G401 (cell line): ENCODE results near the gene MTUS2. TPM values are rescaled to one million over a fixed set of nuclear protein-coding genes. Genes with fewer than 3 reads are reported as not detected.

ENCODE experiments used
- DNase-seq: peaks from one replicate; pipeline ENCODE4 v3.0.0-alpha.2; 2015; ENCODE audit warnings: low spot score
- in situ Hi-C: cut with HindIII; loops from 2 replicates; pipeline ENCODE4 v1.10.0; 2016; ENCODE audit warnings: low sequenced_read_pairs, mixed read lengths
- total RNA-seq: library from RNA; depleted of rRNA; stranded (reverse); fragments of >200 nt; shearing (Covaris generic); gene quantifications from 2 replicates; pipeline ENCODE4 v1.2.3, GENCODE V29; 2014; rRNA removed

Gene MTUS2
- total RNA-seq, 1 experiment from 2014 or later, result not detected

DNA sequence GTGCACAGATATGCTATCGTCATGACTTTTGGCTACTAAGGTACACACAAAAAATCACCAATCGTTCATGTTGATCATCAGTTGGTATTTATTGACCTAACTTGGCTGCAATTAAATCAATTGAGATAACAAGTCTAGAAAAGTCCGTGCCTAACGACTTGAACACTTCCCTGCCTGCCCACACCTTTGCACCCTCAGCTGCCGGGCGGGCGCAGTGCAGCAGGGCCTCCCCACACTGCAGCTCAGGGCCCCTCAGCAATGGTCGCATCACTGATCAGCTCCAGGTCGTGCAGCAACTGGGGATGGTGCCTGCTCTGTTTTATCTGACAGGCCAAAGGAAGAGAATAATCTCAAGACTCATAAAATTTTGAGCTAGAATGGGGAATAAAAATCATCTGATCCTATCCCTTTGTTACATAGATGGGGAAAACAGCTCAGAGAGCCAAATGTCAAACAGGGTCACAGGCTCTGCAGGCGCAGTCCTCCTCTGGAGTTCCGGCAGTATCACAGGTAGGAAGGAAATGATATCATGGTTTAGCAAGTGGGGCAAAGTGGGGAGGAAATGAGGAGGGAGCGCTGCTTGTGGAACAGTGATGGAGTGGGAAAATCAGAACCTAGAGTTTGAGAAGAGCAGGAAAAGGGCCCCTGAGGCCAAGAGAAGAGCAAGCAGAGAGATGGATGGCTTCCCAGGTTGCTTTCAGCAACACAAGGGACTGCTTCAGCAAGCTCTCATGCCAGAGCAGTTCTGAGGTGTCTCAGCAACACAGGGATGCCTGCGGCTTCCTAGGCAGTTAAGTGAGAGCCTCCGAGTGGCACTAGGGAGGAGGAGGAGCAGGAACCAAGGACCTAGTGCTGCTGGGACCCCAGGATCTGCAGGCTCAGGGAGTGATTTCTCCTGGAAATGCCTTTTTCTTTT is 717.9 kb downstream of the MTUS2 start:
- no peak for DNase-seq
- in situ Hi-C loops, result no loop called here

DNA sequence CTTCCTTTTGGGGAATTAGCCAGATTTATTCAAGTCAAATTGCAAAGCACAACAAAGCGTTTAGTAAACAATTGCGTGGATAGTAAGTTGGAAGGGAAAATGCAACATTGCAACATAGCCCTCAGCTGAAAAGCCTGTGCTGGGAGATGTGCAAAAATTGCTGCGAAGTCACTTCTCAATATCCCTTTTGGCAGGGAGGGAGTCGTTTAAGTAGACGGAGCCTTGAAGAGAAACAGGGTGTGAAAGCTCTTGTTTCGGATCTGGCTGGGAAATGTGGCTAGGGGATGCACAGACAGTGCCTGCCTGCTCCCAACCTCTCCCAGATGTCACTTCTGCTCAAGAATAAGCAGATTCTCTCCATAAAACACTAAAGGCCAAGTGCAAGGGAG is 718.5 kb downstream of the MTUS2 start:
- in situ Hi-C loops, result no loop called here
- no peak for DNase-seq

DNA sequence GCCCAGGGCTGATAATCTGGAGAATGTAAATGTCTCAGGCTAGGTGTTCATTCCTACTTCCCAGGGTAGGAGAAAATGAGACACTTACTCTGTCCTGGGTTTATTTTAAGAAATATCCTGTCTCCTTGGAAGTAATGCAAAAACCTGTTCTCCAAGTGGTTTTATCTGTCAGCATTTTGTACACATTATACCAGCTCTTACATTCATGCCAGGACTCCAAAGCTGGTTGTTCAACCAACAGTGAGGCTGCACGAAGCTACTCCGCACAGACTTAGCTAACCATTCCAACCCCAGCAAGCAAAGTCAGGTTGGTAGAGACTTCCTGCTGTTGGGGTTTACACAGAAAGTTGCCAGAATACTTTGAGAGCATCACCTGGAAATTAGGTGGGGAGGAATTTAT is 719.7 kb downstream of the MTUS2 start:
- in situ Hi-C loops, result no loop called here
- DNase-seq, result no peak

DNA sequence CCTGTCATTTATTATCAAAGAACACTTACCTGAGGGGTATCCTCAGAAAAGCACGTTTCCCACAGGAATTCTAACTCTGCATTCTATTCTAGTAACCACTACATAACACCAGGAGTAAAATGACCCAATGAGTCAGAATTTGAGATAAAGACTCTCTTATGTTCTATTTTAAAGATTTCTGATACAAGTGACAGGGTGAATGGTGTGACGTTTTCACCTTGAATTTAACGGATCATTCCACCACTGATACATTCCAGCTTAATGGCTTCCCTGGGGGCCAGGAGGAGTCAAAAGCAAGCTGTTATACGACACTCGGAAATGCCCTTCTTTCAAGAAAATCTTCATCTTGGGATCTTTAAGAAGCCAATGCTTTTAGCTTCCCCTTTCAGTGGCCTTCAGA is 720.2 kb downstream of the MTUS2 start:
- no peak for DNase-seq
- in situ Hi-C loops, result no loop called here

DNA sequence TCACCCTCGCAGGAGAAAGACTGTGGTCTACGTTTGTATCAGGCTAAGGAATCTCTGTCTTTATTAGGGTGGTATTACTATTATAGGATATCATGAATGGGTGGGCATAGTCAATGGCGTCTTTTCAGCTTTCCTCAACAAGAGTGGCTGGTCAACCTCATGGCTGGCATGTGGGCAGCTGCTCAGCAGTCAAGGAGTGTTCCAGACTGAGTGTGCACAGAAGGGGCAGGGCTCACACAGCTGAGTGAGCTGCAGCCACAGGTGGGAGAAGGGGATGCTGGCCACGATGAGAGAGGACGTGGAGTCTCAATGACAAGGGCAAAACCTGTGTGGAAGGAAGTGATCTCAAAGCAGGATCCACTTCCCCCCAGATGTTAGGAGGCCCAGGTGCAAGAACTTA is 720.7 kb downstream of the MTUS2 start:
- no peak for DNase-seq
- in situ Hi-C loops, result no loop called here

DNA sequence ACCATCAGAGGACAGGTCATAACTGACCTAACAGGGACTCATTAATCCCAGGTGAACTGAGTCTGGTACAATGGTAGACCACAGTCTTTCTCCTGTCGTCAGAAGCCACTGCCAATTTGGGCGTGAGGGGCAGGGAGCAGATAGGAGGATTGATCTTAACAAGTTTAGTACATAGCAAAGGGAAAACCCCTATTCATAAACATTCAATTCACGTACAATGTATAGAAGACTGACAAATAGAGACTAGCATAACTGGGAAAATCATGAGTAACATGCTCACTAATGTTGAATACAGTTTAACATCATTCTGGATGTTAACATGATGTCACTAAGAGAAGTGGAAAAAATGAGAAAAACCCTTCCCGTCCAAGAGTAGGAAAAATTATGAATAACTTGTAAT is 721.3 kb downstream of the MTUS2 start:
- no peak for DNase-seq
- in situ Hi-C loops, result no loop called here

DNA sequence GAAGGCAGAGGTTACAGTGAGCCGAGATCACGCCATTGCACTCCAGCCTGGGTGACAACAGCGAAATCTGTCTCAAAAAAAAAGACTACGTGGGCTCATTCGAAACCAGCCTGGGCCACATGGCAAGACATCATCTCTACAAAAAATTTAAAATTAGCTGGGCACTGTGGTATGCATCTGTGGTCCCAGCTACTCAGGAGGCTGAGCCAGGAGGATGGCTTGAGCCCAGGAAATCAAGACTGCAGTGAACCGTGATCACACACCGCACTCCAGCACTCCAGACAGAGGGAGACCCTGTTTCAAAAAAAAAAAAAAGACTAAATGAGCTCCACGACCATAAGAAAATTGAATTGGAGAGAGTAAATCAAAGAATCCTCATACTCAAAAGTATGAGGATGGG is 722.2 kb downstream of the MTUS2 start:
- no peak for DNase-seq
- in situ Hi-C loops, result no loop called here

DNA sequence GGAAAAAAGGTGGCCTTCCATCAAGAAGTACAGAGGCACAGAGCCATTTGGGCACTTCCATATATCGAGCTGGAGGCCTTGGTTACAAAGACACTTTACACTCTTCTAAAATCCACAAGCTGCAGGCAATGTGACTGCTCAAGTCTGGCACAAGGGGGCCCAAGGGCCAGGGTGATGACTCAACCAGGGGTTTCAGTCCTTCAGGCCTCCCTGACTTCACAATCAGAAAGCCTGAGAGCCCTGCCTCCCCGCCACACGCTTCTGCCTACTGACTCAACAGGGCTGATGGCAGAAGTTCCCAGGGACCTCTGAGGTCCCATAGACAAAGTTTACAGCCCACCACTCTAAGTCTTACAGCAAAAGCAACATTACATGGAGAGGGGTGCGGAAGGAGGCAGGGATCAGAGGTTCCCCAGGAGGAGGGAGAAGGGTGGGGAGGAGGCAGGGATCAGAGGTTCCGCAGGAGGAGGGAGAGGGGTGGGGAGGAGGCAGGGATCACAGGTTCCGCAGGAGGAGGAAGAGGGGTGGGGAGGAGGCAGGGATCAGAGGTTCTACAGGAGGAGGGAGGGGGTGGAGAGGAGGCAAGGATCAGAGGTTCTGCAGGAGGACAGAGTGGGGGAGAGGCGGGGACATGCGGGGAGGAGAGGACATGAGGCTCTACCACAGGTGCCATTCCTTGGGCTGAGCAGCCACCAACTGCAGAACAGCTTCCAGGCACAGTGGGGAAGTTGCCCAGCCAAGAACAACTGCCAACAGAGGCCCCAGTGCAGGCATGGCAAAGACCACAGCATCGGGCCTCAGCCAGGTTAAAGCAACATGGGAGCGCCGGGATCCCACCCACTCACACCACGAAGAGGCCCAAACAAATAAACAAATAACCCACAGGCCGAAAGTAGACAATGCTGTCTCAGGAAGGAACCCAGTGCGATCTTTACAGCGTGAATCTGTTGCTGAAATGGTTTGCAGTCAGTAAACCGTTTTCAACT is 723.4 kb downstream of the MTUS2 start:
- in situ Hi-C loops, result no loop called here
- no peak for DNase-seq

DNA sequence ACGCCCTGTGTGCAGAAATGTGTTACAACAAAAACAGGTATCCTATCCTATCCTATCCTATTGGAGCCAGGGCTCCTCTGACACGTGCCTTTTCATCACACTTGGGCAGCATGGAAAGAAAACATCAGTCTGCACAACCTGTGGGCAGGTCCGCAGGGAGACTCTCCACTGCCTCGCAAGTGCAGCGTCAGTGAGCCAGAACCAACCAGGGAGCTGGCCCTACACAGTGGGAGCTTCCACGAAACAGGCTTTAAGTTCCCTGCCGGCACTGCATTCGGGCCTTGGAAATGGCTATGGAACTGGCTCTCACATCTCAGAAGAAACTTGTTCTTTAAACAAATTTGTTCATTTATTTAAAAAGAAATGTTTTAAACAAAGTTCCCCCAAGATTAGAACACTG is 725.8 kb downstream of the MTUS2 start:
- in situ Hi-C loops, result no loop called here
- no peak for DNase-seq

DNA sequence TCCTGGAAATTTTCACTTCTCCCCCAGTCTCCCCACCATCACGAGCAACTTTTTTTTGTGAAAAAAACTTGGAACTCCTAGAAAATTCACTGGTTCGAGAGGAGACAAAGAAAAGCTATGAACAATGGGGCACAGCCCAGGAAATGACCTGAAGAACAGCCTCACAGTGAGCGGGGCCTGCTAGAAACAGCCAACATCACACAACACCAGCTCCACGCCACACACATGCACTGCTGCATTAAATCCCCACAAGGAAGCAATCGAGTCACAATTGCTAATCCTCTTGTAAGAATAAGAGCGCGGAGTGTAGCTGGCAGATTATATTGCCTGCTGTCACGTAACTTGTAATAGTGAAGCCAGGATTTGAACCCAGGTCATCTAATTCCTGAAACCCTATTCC is 726.5 kb downstream of the MTUS2 start:
- no peak for DNase-seq
- in situ Hi-C loops, result no loop called here

DNA sequence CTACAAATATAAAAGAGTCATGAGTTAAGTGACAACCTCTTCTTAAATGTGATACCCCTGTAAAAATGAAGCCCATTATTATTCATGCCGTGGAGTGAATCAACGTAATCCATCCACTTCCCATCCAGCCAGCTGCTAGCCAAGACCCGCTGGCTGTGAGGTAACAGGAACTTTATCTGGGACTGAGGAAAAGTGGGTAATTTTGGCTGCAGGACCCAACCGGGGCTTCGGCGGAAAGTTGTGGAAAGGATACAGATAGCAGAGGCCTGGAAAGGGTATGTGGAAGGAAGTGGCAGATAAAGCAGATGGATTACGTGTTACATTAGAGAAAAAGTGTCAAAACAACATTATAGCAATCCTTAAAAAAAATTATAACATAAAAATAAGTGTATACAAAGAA is 727.0 kb downstream of the MTUS2 start:
- in situ Hi-C loops, result no loop called here
- no peak for DNase-seq

DNA sequence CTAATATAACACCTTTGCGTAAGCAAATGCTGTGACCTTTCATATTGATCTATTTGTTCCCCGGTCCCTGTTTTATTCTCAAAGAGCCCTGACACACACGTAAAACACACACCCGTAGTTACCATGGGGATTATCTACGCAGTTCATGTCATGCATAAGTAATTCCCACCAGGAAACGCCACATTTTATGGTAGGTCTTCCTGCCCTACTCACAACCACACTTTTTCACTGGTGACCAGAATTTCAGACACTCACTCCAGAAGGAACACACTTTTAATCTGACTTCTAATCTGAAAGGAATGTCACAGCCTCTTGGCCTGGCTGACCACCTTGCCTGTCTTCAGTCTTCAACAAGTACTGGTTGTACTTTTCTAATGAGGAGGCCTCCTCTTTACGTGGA is 728.6 kb downstream of the MTUS2 start:
- no peak for DNase-seq
- in situ Hi-C loops, result no loop called here

DNA sequence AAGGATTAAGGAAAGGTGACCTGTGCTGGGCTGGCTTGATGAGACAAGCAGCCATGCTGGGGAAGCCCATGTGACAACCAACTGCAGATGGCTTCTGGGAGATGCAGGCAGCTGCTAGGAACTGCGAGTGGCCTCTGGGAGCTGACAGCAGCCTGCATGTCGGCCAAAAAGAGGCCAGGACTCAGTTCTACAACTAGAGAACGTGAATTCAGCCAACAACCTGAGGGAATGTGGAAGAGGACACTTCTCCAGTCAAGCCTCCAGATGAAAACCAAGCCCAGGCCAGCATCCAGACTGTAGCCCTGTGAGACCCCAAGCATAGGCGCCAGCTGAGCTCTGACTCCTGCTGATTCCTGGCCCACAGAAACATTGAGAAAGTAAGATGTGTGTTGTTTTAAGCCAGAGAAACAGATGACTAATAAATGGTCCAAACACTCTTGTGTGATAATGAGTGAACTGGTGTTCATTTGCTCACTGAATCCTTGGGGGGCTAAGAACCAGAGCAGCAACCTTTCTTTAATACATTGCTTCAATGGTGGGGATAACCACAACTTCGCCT is 730.4 kb downstream of the MTUS2 start:
- DNase-seq, result no peak
- in situ Hi-C loops, result no loop called here

DNA sequence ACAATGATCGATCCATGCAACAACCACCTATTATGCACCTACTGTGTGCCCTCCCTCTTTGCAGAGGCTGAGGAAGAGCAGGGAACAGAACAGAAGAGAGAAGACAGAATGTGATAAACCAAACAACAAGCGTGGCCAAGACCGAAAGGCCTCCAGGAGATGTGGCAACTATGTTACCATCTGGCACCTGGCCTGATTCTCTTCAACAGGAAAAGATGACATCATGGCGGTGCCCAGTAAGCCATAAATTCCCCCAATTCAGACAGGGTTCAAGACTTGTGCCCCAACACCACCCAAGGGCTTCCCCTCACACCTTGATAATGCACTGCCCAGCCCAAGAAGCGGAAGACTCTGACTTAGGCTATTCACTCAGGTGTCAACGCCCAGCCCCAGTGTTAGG is 731.1 kb downstream of the MTUS2 start:
- DNase-seq, result no peak
- in situ Hi-C loops, result no loop called here

Other genes starting within 250 kb of the MTUS2 start
- gene POMP, start 161.2 kb upstream of the MTUS2 start, total RNA-seq, result 75.0 and 89.5 TPM in 2 replicates
- 0.06 TPM in 1 of 2 replicates, not detected in the other for gene SLC46A3, start 101.4 kb upstream of the MTUS2 start, total RNA-seq